Subcutaneous abdominal adipose tissue (tissue), 5 donors: Measurements from ENCODE around the gene SNX24.
"Not testable (repeated sequence)": the region's sequence is repeated elsewhere in the genome, so short reads cannot be mapped to it uniquely, and the experiment has no call there.

Source experiments
- H3K27ac ChIP-seq: one replicate; pipeline ENCODE4 v1.7.0; 2013; ENCODE audit warnings: low read depth, mild to moderate bottlenecking, inconsistent platforms, low read length, moderate library complexity
- H3K27me3 ChIP-seq, 5 donors: one replicate each; pipeline ENCODE4 v1.7.0; 2013; ENCODE audit warnings: low read length in 5 of 5, inconsistent platforms in 1 of 5; ENCODE audit not compliant: control insufficient read depth in 5 of 5, insufficient read depth in 4 of 5
- H3K36me3 ChIP-seq, 5 donors: one replicate each; pipeline ENCODE4 v1.7.0; 2013; ENCODE audit warnings: low read length in 5 of 5; ENCODE audit not compliant: control insufficient read depth in 5 of 5, insufficient read depth in 5 of 5
- H3K4me1 ChIP-seq, 5 donors: one replicate each; pipeline ENCODE4 v1.7.0; 2013; ENCODE audit warnings: low read length in 5 of 5, mild to moderate bottlenecking in 3 of 5, moderate library complexity in 1 of 5; ENCODE audit not compliant: control insufficient read depth in 5 of 5, insufficient read depth in 5 of 5
- H3K4me3 ChIP-seq, 5 donors: one replicate each; pipeline ENCODE4 v1.7.0; 2013; ENCODE audit warnings: low read length in 5 of 5, low read depth in 1 of 5
- H3K9ac ChIP-seq, 5 donors: one replicate each; pipeline ENCODE4 v1.7.0; 2013; ENCODE audit warnings: low read length in 5 of 5, mild to moderate bottlenecking in 4 of 5, moderate library complexity in 3 of 5
- H3K9me3 ChIP-seq, 5 donors: one replicate each; pipeline ENCODE4 v1.7.0; 2013; ENCODE audit warnings: low read length in 5 of 5; ENCODE audit not compliant: control insufficient read depth in 5 of 5
- donor health status: healthy.
- donor health status: healthy.
- donor health status: healthy.
- donor health status: healthy.
- donor health status: healthy.

Gene SNX24

GRCh38 chr5:122844136-122844909 lies 1.1 kb upstream of the SNX24 start:
- Histone ChIP-seq H3K4me3 (peak overlapping the region; percentile 81 to 93 (median 89)), H3K4me1 (peaks cover 3 to 20% (median 15%) of the 10 kb centered on the region in 5 donors), H3K27ac (peak overlapping the region; percentile 83), H3K9ac (peak overlapping the region; percentile 75 to 93 (median 89)), H3K36me3 (no peaks in the 10 kb centered on the region), H3K27me3 (no peaks in the 10 kb centered on the region), H3K9me3 (peaks cover 0 to 3% (median 0%) of the 10 kb centered on the region in 5 donors)

- H3K27ac ChIP-seq, result peak overlapping the region; percentile 83
- H3K36me3 ChIP-seq, result no peaks in the 10 kb centered on the region
- peaks cover 3 to 21% (median 15%) of the 10 kb centered on the region in 5 donors for H3K4me1 ChIP-seq
- H3K27me3 ChIP-seq, result no peaks in the 10 kb centered on the region
- peaks cover 0 to 3% (median 0%) of the 10 kb centered on the region in 5 donors for H3K9me3 ChIP-seq
- peak overlapping the region; percentile 81 to 93 (median 89) for H3K4me3 ChIP-seq
- H3K9ac ChIP-seq, result peak overlapping the region; percentile 75 to 93 (median 89)
Observed at GRCh38 chr5:122844910-122845228, 544 bp upstream of the SNX24 start.

GRCh38 chr5:122846051-122846550 lies 688 bp downstream of the SNX24 start:
- H3K4me3 ChIP-seq, result peak overlapping the region; percentile 58 to 93 (median 89)
- no peaks in the 10 kb centered on the region for H3K9me3 ChIP-seq
- no peaks in the 10 kb centered on the region for H3K36me3 ChIP-seq
- H3K27me3 ChIP-seq, result no peaks in the 10 kb centered on the region
- peak overlapping the region; percentile 85 for H3K27ac ChIP-seq
- H3K4me1 ChIP-seq, result peaks cover 3 to 21% (median 15%) of the 10 kb centered on the region in 5 donors
- H3K9ac ChIP-seq, result peak overlapping the region; percentile 48 to 89 (median 83)

DNA sequence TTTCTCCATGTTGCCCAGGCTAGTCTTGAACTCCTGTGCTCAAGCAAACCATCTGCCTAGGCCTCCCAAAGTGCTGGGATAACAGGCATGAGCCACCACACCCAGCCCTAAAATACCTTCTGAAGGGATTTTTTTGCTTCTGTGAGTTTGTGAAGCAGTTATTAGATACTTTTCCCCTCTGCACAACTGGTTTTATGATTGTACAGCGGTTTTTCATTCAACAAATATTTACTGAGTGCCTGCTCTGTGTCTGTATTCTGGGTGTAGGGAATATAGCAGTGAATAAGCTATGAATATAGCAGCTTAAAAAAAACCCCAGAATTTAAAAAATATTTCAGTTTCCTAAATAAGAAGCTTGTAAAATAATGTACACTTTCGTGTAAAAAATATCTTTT lies 2.3 kb downstream of the SNX24 start:
- Histone ChIP-seq H3K9ac (no peak overlapping the region), H3K4me3 (no peak overlapping the region), H3K27me3 (no peaks in the 10 kb centered on the region), H3K4me1 (peaks cover 3 to 21% (median 15%) of the 10 kb centered on the region in 5 donors), H3K36me3 (no peaks in the 10 kb centered on the region), H3K9me3 (no peaks in the 10 kb centered on the region), H3K27ac (no peak overlapping the region)

- Histone ChIP-seq H3K9ac (no peak overlapping the region), H3K4me1 (peaks cover 0 to 12% (median 8%) of the 10 kb centered on the region in 5 donors), H3K4me3 (no peak overlapping the region), H3K27ac (no peak overlapping the region), H3K27me3 (no peaks in the 10 kb centered on the region), H3K9me3 (no peaks in the 10 kb centered on the region), H3K36me3 (no peaks in the 10 kb centered on the region)
Observed at GRCh38 chr5:122849771-122850170, 4.4 kb downstream of the SNX24 start.

DNA sequence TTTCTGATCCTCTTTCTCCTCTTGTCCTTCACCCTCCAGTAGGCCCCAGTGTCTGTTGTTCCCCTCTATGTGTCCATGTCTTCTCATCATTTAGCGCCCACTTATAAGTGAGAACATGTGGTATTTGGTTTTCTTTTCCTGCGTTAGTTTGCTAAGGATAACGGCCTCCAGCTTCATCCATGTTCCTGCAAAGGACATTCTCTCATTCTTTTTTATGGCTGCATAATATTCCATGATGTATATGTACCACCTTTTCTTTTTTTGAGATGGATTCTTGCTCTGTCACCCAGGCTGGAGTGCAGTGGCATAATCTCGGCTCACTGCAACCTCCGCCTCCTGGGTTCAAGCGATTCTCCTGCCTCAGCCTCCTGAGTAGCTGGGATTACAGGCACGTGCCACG lies 12.1 kb downstream of the SNX24 start:
- not testable (repeated sequence) for H3K27me3 ChIP-seq, H3K4me1 ChIP-seq, H3K36me3 ChIP-seq, H3K9me3 ChIP-seq, H3K4me3 ChIP-seq, H3K9ac ChIP-seq, H3K27ac ChIP-seq

DNA sequence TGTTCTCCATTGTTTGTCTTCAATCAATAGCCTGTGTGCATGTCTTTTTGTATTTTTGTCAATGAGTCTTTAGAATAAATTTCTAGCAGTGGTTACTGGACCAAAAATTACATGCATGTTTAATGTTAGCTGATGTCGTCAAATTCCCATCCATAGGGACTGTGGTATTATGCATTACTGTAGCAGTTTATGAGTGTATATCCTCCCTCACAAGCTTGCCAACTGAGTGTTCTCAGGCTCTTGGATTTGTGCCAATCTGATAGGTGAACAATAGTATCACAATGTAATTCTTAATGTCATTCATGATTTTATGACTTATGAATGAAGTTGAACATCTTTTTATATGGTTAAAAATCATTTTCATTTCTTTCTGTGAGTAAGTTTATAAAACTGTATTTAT lies 13.0 kb downstream of the SNX24 start:
- no peaks in the 10 kb centered on the region for H3K9me3 ChIP-seq
- H3K27me3 ChIP-seq, result no peaks in the 10 kb centered on the region

DNA sequence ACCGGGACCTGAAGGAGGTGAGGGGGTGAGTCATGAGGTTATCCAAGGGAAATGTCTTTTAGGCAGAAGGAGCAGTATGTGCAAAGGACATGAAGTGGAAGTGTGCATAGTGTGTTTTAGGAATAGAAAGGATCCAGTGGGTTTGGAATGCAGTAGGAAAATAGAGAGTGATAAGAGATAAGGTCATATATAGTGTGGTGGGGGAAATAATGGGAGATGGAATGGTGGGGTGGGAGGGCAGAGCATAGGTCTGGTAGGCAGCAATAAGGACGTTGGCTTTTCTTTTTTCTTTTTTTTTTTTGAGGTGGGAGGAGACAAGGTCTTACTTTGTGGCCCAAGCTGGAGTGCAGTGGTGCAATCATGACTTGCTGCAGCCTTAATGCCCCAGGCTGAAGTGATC lies 17.8 kb downstream of the SNX24 start:
- H3K9ac ChIP-seq, result no peak overlapping the region
- H3K9me3 ChIP-seq, result no peaks in the 10 kb centered on the region
- no peak overlapping the region for H3K27ac ChIP-seq
- H3K4me1 ChIP-seq, result no peaks in the 10 kb centered on the region
- no peak overlapping the region for H3K4me3 ChIP-seq
- H3K36me3 ChIP-seq, result peaks cover 0 to 10% (median 7%) of the 10 kb centered on the region in 5 donors
- H3K27me3 ChIP-seq, result no peaks in the 10 kb centered on the region

More for the DNA sequence above, 13.0 kb downstream of the SNX24 start:
- H3K36me3 ChIP-seq, result no peaks in the 10 kb centered on the region
- H3K9ac ChIP-seq, result no peak overlapping the region
- H3K27ac ChIP-seq, result no peak overlapping the region
- H3K4me1 ChIP-seq, result no peaks in the 10 kb centered on the region
- H3K4me3 ChIP-seq, result no peak overlapping the region

GRCh38 chr5:122863721-122864120 lies 18.3 kb downstream of the SNX24 start:
- Histone ChIP-seq H3K4me1 (no peaks in the 10 kb centered on the region), H3K4me3 (no peak overlapping the region), H3K9ac (no peak overlapping the region), H3K9me3 (no peaks in the 10 kb centered on the region), H3K36me3 (peaks cover 0 to 13% (median 9%) of the 10 kb centered on the region in 5 donors), H3K27me3 (no peaks in the 10 kb centered on the region), H3K27ac (no peak overlapping the region)

- Histone ChIP-seq H3K27me3 (no peaks in the 10 kb centered on the region), H3K9ac (no peak overlapping the region), H3K4me1 (no peaks in the 10 kb centered on the region), H3K9me3 (no peaks in the 10 kb centered on the region), H3K4me3 (no peak overlapping the region), H3K27ac (no peak overlapping the region), H3K36me3 (peaks cover 0 to 13% (median 9%) of the 10 kb centered on the region in 5 donors)
Observed at GRCh38 chr5:122864400-122864799, 19.0 kb downstream of the SNX24 start.
